Omental fat pad (tissue), 4 donors: ENCODE measurements around the gene SPATS2. TPM values are rescaled to one million over a fixed set of nuclear protein-coding genes. Genes with fewer than 3 reads are reported as not detected.

Source experiments
- ATAC-seq: fragments of 150-250 bp; one replicate; pipeline ENCODE4 v1.9.1; 2016; ENCODE audit warnings: mild to moderate bottlenecking, moderate library complexity; ENCODE audit not compliant: low FRiP score
- DNase-seq: peaks from one replicate; pipeline ENCODE4 v3.0.0-alpha.2; 2019; ENCODE audit warnings: low spot score
- total RNA-seq, 4 donors: library from RNA; depleted of rRNA; stranded (reverse); fragments of >200 nt; gene quantifications; one replicate each; pipeline ENCODE4 v1.1.0, GENCODE V29; 2016
- TF ChIP-seq, protein P1 (sequence below), 3 donors: fragments of 450-650 bp; IDR thresholded peaks; one replicate each; pipeline ENCODE4 v1.5.1; 2016 to 2017; ENCODE audit warnings: antibody characterized with exemption in 3 of 3, mild to moderate bottlenecking in 3 of 3, moderate library complexity in 2 of 3

The SPATS2 gene
- total RNA-seq, 4 donors from 2014 or later, result 8.0 to 16.2 (median 9.7) TPM

DNA sequence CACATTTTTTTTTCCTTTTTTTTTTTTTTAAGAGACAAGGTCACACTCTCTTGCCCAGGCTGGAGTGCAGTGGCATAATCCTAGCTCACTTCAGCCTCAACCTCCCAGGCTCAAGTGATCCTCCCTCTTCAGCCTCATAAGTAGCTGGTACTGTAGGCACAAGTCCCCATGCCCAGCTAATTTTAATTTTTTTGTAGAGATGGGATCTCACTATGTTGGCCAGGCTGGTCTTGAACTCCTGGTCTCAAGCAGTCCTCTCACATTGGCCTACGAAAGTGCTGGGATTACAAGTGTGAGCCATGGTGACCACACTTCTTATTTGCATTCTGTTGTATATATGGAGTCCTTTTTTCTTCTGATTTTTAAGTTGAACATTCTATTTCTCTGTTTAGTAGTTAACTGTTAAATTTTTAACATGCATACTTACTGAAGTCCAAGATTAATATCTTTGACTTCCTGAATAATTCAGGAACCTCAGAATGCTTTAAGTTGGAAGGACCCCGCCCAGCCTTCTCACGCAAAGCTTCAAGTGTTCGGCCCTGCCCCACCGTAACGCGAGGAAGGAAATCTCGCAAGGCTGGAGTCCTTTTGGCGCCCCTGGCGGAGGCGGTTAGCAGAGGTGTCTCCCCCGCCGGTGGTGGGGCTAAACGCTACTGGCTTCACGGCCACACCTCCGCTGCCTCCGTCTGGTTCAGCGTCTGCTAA is 21.6 kb downstream of the SPATS2 start:
- no peak for ATAC-seq

DNA sequence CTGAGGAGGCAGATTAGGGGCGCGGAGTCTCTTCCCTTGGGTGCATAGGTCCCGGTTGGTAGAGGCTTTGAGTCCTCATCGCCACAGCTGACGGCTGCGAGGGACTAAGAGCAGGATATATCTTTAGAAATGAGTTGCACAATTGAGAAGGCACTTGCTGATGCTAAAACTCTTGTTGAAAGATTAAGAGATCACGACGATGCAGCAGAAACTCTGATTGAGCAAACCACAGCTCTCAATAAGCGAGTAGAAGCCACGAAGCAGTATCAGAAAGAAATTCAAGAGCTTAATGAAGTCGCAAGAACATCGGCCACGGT is 22.1 kb downstream of the SPATS2 start:
- TF ChIP-seq, protein P1, sequence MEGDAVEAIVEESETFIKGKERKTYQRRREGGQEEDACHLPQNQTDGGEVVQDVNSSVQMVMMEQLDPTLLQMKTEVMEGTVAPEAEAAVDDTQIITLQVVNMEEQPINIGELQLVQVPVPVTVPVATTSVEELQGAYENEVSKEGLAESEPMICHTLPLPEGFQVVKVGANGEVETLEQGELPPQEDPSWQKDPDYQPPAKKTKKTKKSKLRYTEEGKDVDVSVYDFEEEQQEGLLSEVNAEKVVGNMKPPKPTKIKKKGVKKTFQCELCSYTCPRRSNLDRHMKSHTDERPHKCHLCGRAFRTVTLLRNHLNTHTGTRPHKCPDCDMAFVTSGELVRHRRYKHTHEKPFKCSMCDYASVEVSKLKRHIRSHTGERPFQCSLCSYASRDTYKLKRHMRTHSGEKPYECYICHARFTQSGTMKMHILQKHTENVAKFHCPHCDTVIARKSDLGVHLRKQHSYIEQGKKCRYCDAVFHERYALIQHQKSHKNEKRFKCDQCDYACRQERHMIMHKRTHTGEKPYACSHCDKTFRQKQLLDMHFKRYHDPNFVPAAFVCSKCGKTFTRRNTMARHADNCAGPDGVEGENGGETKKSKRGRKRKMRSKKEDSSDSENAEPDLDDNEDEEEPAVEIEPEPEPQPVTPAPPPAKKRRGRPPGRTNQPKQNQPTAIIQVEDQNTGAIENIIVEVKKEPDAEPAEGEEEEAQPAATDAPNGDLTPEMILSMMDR (IDR thresholded peaks at IDR 0.05), result no peak
- ATAC-seq (no peak), DNase-seq (no peak)

More for the DNA sequence above, 21.6 kb downstream of the SPATS2 start:
- no peak for DNase-seq
- TF ChIP-seq, protein P1 (IDR thresholded peaks at IDR 0.05), result no peak

DNA sequence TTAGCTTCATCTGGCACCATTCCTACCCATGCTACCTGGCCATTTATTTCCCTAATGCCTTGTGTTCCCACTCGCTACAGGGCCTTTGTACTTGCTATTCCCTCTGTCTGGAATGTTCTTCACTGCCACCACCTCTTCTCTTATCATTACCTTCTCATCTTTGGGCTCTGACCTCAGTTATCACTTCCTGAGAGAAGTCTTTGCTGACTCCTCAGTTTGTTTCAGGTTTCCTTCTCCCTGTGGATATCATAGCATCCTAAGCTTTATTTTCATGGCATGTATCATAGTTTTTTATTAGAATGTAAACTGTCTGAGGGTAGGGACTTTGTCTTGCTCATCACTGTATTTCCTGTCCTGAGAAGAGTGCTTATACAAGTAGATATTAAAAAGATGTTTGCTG is 29.7 kb downstream of the SPATS2 start:
- TF ChIP-seq, protein P1 (IDR thresholded peaks at IDR 0.05), result no peak
- ATAC-seq (no peak), DNase-seq (no peak)

DNA sequence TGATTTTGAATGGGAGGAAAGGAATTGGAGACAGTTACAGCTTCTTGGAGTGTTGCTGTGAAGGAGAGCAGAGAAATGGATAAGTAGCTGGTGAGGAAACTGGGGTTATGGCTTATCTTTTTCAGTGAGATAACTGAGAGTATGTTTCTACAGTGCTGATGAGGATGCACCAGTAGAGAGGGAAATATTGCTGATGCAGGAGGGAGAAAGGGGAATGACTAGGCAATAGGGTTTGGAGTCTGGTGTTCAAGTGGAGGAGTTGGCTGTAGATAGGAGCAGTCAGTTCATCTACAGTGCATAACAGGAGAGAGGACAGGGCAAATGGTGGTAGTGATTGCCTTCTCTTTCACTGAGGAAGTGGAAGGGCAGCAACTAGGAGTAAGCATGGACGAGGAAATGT is 33.0 kb downstream of the SPATS2 start:
- TF ChIP-seq, protein P1 (IDR thresholded peaks at IDR 0.05), result no peak
- no peak for ATAC-seq
- no peak for DNase-seq

DNA sequence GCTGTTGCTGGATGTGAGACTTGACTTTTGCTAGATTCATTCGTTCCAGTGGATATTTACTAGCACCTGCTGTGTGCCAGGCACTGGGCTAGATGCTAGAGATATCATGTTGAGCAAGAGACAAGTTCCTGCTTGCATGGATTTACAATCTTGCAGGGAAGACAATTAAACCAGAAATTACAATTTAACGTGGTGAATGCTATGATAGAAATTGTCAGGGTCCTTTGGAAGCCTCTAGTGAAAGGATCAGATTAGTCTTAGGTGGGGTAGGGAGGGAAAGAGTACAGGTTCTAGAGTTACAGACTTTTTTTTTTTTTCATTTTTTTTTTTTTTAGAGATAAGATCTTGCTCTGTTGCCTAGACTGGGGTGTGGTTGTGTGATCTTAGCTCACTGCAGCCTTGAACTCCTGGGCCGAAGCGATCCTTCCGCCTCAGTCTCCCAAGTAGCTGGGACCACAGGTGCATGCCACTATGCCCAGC is 36.7 kb downstream of the SPATS2 start:
- ATAC-seq (no peak), DNase-seq (no peak)

DNA sequence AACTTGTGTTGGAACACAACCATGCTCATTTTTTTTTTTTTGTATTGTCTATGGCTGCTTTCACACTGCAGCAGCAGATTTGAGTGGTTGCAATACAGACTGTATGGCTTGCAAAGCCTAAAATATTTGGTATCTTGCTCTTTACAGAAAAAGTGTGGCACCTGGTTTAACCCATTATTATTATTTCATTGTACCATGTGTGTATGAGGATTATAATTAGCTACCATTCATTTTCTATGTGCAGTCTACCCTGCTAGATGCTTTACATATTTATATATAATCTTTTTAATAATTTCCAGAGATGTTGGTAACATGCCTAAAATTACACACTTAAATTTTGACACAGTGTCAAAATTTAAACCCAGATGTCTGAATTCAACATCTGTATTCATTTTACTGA is 37.7 kb downstream of the SPATS2 start:
- ATAC-seq (no peak), DNase-seq (no peak)
- TF ChIP-seq, protein P1 (IDR thresholded peaks at IDR 0.05), result no peak

More for the DNA sequence above, 36.7 kb downstream of the SPATS2 start:
- TF ChIP-seq, protein P1 (IDR thresholded peaks at IDR 0.05), result no peak

DNA sequence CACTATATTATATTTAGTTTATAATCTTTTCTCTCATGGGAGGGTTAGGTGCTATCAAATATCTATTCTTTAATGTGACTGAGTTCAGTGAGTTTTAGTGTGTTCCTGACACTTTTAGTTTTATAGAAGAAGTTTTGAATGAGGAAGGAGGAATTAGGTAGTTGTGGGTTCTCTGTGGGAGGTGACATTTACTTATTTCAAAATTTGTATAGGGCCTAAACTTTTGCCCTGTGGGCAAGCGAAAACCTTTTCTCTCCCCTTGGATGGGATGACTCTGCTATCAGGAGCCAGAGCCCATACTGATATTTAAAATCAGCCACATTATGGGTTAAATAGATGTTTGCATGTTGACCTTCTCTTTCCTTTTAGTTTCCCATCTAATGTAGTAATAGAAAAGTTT is 43.6 kb downstream of the SPATS2 start:
- TF ChIP-seq, protein P1 (IDR thresholded peaks at IDR 0.05), result no peak
- DNase-seq (no peak), ATAC-seq (no peak)
